MG63 (cell line): ENCODE results near the gene LRRC37A3. TPM values are rescaled to one million over a fixed set of nuclear protein-coding genes. Genes with fewer than 3 reads are reported as not detected.

ENCODE experiments used
- total RNA-seq: library from RNA; depleted of rRNA; stranded (reverse); fragments of >200 nt; shearing (Covaris generic); gene quantifications from 2 replicates; pipeline ENCODE4 v1.2.3, GENCODE V29; 2014; ENCODE audit warnings: low replicate concordance; rRNA removed

The LRRC37A3 gene
- total RNA-seq, 1 experiment from 2014 or later: 4.0 TPM

Other genes with a start within 250 kb of the LRRC37A3 start
- 22.7 and 42.2 TPM in 2 replicates for gene GNA13, start 137.3 kb upstream of the LRRC37A3 start, total RNA-seq
- gene RGS9, start 217.9 kb upstream of the LRRC37A3 start, total RNA-seq: 0.53 TPM in 1 of 2 replicates, not detected in the other